DND-41 (cell line): Measurements from ENCODE around the gene SHISA6.
"Not testable (repeated sequence)": the region's sequence is repeated elsewhere in the genome, so short reads cannot be mapped to it uniquely, and the experiment has no call there.

Experiments
- ATAC-seq: fragments of 200-7000 bp; cut with Tn5 transposase; 3 replicates; pipeline ENCODE4 v1.9.1; 2021; ENCODE audit warnings: low read depth; ENCODE audit not compliant: insufficient read depth
- DNase-seq: peaks from one replicate; pipeline ENCODE4 v3.0.0-alpha.2; 2020
- H2AFZ ChIP-seq: 2 replicates; pipeline ENCODE4 v1.6.0; 2012; ENCODE audit warnings: low read depth, low read length
- H3K27ac ChIP-seq: 2 replicates; pipeline ENCODE4 v1.5.1; 2012; ENCODE audit warnings: low read length, inconsistent platforms
- H3K27me3 ChIP-seq: fragments of 200-600 bp; sonication (generic); 2 replicates; pipeline ENCODE4 v1.6.0; 2012; ENCODE audit warnings: low read length, mild to moderate bottlenecking, inconsistent platforms; ENCODE audit not compliant: insufficient read depth, poor library complexity
- H3K36me3 ChIP-seq: 2 replicates; pipeline ENCODE4 v1.5.1; 2012; ENCODE audit warnings: low read length, inconsistent platforms; ENCODE audit not compliant: insufficient read depth
- H3K4me1 ChIP-seq: 2 replicates; pipeline ENCODE4 v1.5.1; 2012; ENCODE audit warnings: mild to moderate bottlenecking, low read length; ENCODE audit not compliant: insufficient read depth
- H3K4me2 ChIP-seq: 2 replicates; pipeline ENCODE4 v1.6.0; 2012; ENCODE audit warnings: mild to moderate bottlenecking, moderate library complexity, low read length, inconsistent platforms; ENCODE audit not compliant: insufficient read depth
- H3K4me3 ChIP-seq, 2 experiments: fragments of 200-600 bp in 1 of 2; shearing (Covaris generic) in 1 of 2; 2 replicates each; pipeline ENCODE4 v1.5.1; 2012 to 2016; ENCODE audit warnings: inconsistent platforms in 2 of 2, low read length in 2 of 2, mild to moderate bottlenecking in 2 of 2, low read depth in 1 of 2, moderate library complexity in 1 of 2
- H3K79me2 ChIP-seq: 2 replicates; pipeline ENCODE4 v1.6.0; 2012; ENCODE audit warnings: low read length, inconsistent platforms; ENCODE audit not compliant: insufficient read depth
- H3K9ac ChIP-seq: 2 replicates; pipeline ENCODE4 v1.6.0; 2012; ENCODE audit warnings: low read depth, mild to moderate bottlenecking, inconsistent platforms, low read length, moderate library complexity
- H3K9me3 ChIP-seq: 2 replicates; pipeline ENCODE4 v1.5.1; 2012; ENCODE audit warnings: low read length, moderate library complexity, mild to moderate bottlenecking, inconsistent platforms; ENCODE audit not compliant: insufficient read depth, severe bottlenecking
- H4K20me1 ChIP-seq: 2 replicates; pipeline ENCODE4 v1.6.0; 2012; ENCODE audit warnings: low read length; ENCODE audit not compliant: insufficient read depth
- EZH2 ChIP-seq: IDR thresholded peaks from 3 replicates; pipeline ENCODE4 v1.6.1; 2012; ENCODE audit warnings: borderline replicate concordance, low read depth, mild to moderate bottlenecking, moderate library complexity, low read length, inconsistent platforms; ENCODE audit not compliant: severe bottlenecking
- TF ChIP-seq, protein P1 (sequence below): IDR thresholded peaks from 2 replicates; pipeline ENCODE4 v1.5.1; 2012; ENCODE audit warnings: borderline replicate concordance, low read length, moderate library complexity, mild to moderate bottlenecking; ENCODE audit not compliant: poor library complexity, severe bottlenecking; ENCODE audit errors: extremely low read depth

Gene SHISA6

DNA sequence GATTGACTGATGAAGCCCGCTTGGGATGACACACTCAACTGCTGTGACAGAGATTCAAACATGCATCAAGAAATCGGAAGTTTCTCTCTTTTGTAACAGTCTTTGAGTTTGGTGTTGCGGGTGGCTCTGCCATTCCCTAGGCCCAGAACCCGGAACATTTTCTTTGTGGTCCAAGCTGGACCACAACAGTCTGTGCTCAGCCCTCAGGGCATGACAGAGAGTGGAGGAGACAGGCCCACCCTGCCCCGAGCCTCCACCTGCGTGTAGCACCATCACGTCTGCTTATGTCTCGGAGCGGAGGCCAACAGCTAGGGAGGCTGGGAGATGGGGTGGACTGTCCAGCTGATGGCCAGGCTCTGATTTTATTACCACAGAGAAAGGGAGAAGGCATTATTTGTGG lies 64.5 kb downstream of the SHISA6 start:
- H3K27ac ChIP-seq, result no peak overlapping the region
- no peak for TF ChIP-seq EZH2
- TF ChIP-seq, protein P1, sequence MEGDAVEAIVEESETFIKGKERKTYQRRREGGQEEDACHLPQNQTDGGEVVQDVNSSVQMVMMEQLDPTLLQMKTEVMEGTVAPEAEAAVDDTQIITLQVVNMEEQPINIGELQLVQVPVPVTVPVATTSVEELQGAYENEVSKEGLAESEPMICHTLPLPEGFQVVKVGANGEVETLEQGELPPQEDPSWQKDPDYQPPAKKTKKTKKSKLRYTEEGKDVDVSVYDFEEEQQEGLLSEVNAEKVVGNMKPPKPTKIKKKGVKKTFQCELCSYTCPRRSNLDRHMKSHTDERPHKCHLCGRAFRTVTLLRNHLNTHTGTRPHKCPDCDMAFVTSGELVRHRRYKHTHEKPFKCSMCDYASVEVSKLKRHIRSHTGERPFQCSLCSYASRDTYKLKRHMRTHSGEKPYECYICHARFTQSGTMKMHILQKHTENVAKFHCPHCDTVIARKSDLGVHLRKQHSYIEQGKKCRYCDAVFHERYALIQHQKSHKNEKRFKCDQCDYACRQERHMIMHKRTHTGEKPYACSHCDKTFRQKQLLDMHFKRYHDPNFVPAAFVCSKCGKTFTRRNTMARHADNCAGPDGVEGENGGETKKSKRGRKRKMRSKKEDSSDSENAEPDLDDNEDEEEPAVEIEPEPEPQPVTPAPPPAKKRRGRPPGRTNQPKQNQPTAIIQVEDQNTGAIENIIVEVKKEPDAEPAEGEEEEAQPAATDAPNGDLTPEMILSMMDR, result no peak
- H3K36me3 ChIP-seq, result no peaks in the 10 kb centered on the region
- no peaks in the 10 kb centered on the region for H3K9me3 ChIP-seq
- no peaks in the 10 kb centered on the region for H4K20me1 ChIP-seq
- H3K4me3 ChIP-seq, result no peak overlapping the region
- DNase-seq (no peak), ATAC-seq (no peak)
- H3K4me2 ChIP-seq, result no peak overlapping the region
- no peak overlapping the region for H3K9ac ChIP-seq
- no peaks in the 10 kb centered on the region for H3K79me2 ChIP-seq
- H3K4me1 ChIP-seq, result no peaks in the 10 kb centered on the region
- H2AFZ ChIP-seq, result no peak overlapping the region
- H3K27me3 ChIP-seq, result no peaks in the 10 kb centered on the region

- no peak for TF ChIP-seq EZH2
- TF ChIP-seq, protein P1, result no peak
- Histone ChIP-seq H3K9me3 (no peaks in the 10 kb centered on the region), H3K4me2 (no peak overlapping the region), H3K4me1 (no peaks in the 10 kb centered on the region), H3K79me2 (no peaks in the 10 kb centered on the region), H4K20me1 (no peaks in the 10 kb centered on the region), H2AFZ (no peak overlapping the region), H3K27me3 (no peaks in the 10 kb centered on the region), H3K27ac (no peak overlapping the region), H3K9ac (no peak overlapping the region), H3K4me3 (no peak overlapping the region), H3K36me3 (no peaks in the 10 kb centered on the region)
- ATAC-seq (no peak), DNase-seq (no peak)
Measured at GRCh38 chr17:11308531-11308930, 67.5 kb downstream of the SHISA6 start.

- Histone ChIP-seq H3K9ac (no peak overlapping the region), H3K79me2 (no peaks in the 10 kb centered on the region), H3K4me2 (no peak overlapping the region), H3K4me3 (no peak overlapping the region), H2AFZ (no peak overlapping the region), H4K20me1 (no peaks in the 10 kb centered on the region), H3K4me1 (no peaks in the 10 kb centered on the region), H3K36me3 (no peaks in the 10 kb centered on the region), H3K9me3 (no peaks in the 10 kb centered on the region), H3K27me3 (no peaks in the 10 kb centered on the region), H3K27ac (no peak overlapping the region)
- no peak for ATAC-seq
- TF ChIP-seq, protein P1, result no peak
- TF ChIP-seq EZH2, result no peak
- no peak for DNase-seq
Measured at GRCh38 chr17:11309033-11309432, 68.0 kb downstream of the SHISA6 start.

DNA sequence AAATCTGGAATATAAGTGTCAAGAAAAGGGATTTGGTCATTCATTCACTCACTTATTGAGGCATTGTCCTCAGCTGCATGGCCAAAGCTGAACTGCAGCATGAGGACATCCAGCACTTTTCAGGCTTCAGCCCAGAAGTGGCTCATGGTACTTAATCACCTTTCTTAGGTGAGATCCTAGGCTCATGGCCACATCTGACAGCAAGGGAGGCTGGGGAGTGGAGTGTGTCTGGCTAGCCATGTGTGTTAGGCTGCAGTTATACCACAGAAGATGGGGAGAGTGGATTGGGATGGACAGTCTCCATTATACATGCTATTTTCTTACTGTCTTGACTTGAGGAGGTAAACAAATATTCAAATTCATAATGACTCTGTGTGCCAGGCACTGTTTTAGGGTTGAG lies 68.8 kb downstream of the SHISA6 start:
- Histone ChIP-seq H3K4me2 (no peak overlapping the region), H3K9ac (no peak overlapping the region), H4K20me1 (no peaks in the 10 kb centered on the region), H3K4me3 (no peak overlapping the region), H3K9me3 (no peaks in the 10 kb centered on the region), H3K27ac (no peak overlapping the region), H3K4me1 (no peaks in the 10 kb centered on the region), H3K79me2 (no peaks in the 10 kb centered on the region), H3K36me3 (no peaks in the 10 kb centered on the region), H2AFZ (no peak overlapping the region), H3K27me3 (no peaks in the 10 kb centered on the region)
- no peak for TF ChIP-seq EZH2
- TF ChIP-seq, protein P1, result no peak
- DNase-seq (no peak), ATAC-seq (no peak)

DNA sequence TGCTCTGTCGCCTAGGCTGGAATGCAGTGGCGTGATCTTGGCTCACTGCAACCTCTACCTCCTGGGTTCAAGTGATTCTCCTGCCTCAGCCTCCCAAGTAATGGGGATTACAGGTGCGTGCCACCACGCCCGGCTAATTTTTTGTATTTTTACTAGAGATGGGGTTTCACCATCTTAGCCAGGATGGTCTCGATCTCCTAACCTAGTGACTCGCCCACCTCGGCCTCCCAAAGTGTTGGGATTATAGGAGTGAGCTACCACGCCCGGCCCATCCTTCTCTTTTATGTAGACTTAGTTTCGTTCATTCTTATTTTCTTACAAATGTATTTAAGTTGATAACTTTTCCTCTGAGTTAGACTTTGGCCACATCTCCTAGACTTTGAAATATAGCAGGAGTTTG lies 75.4 kb downstream of the SHISA6 start:
- H3K9ac ChIP-seq, ATAC-seq, H3K4me2 ChIP-seq, H3K36me3 ChIP-seq, H3K4me3 ChIP-seq, H3K79me2 ChIP-seq, H3K27ac ChIP-seq, DNase-seq, H3K9me3 ChIP-seq, H4K20me1 ChIP-seq, H2AFZ ChIP-seq, H3K4me1 ChIP-seq, H3K27me3 ChIP-seq: not testable (repeated sequence)
